GM21381 (cell line): ENCODE data around the gene LRRC38.
"Not testable (repeated sequence)": the region's sequence is repeated elsewhere in the genome, so short reads cannot be mapped to it uniquely, and the experiment has no call there.

Experiments
- ATAC-seq: cut with Tn5 transposase; IDR thresholded peaks from one replicate; pipeline ENCODE4 v1.9.1; 2021; ENCODE audit warnings: mild to moderate bottlenecking, moderate library complexity; ENCODE audit not compliant: unreplicated experiment

LRRC38 gene, protein sequence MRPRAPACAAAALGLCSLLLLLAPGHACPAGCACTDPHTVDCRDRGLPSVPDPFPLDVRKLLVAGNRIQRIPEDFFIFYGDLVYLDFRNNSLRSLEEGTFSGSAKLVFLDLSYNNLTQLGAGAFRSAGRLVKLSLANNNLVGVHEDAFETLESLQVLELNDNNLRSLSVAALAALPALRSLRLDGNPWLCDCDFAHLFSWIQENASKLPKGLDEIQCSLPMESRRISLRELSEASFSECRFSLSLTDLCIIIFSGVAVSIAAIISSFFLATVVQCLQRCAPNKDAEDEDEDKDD

DNA sequence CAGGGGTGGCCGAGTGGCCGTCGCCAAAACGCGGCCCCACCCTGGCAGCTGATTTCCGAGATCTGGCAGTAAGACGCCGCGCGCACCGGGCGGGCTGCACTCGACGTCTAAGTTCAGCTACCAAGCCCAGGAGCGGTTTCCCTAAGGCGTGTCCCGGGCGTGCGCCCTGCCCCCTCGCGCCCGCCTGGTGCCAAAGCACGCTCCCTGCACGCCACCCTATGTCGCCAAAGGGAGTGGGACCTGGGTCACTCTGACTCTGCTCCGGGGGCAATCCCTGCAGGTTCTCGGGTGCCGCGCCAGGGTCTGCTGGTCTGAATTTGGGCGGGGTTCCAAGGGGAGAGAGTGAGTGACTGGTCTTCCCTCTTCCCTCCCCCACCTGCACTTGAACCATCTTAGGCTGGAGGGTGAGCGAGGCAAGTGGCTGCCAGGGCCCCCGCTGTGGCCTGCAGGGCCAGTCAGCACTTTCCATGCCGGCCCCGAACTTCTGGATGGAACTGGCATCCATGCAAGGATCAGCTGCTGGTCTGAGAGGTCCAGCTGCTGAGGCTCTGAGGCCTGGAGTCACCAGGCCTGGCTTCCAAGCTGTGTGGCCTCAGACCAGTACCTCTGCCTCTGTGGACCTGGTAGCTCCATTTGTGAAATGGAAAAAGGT, at the start of gene LRRC38:
Gene LRRC38 (minus strand): TSS at position 109 of the 652 bp plus-strand sequence. CDS start 410 bp downstream, outside the sequence.
- ATAC-seq = no peak

DNA sequence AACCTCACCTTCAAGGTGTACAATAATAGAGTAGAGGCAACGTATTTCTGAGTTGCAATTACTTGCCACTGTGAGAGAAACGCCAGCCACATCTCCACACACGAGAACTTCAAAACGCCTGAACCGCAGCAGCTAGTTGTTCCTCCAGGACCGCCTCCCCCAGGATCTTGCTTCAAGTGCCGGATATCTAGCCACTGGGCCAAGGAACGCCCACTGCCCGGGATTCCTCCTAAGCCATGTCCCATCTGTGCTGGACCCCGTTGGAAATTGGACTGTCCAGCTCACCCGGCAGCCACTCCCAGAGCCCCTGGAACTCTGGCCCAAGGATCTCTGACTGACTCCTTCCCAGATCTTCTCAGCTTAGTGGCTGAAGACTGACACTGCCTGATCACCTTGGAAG, 49.2 kb upstream of the LRRC38 start:
- not testable (repeated sequence) for ATAC-seq

DNA sequence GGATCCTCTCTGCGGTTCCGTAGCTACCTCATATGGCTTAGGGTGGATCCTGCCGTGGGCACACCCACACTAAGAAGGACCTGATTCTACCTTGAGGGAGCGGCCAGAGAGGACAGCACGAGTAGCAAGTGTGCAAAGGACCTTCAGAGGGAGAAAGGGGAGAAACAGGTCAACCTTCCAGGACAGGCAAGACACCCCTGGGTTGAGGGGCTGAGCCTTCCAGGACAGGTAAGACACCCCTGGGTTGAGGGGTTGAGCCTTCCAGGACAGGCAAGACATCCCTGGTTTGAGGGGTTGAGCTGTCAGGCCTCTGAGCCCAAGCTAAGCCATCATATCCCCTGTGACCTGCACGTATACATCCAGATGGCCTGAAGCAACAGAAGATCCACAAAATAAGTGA, 46.7 kb upstream of the LRRC38 start:
- no peak for ATAC-seq

DNA sequence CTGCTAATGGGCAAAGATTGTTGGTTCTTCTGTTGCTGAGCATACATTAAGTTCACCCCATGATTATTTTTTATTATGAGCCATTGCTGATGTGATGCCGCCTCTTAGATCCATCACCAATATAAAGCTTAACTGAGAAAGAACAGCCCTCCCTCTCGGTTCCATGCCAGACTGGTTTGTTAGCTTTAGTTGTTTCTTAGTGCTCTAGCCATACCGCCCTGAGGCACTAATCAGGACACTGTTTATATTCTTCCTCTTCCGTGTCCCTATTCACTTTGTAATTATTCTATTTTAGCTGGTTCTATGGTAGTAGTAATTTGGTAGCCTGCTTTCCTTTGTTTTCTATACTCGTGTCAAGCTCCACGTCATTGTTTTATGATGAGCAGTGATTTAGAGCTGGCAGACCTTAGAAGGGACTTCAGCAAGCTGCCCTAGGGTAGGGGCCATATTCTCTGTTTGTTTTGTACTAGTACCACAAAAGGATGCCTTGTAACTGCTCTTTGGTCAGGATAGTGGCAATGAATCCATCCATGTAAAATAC, 42.5 kb upstream of the LRRC38 start:
- ATAC-seq = no peak

GRCh38 chr1:13554798-13555197, 41.0 kb upstream of the LRRC38 start:
- ATAC-seq = no peak

DNA sequence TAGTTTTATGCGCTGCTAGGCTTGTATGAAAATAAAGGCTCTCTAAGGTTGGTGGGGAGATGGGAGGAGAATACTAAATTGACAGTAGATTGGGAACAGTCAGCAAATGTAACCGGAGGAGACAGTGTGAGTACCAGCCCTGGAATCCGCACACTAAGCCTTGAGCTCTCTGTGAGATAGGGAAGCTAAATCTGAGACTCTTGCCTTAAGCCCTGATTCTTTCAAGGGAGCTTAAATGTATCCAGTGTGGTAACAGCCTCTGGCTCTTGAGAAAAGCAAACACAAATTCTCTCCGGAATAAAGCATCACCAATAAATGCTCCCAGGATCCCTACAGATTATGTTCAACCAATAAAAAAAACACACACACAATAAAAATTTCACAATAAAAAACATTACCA, 36.9 kb upstream of the LRRC38 start:
- no peak for ATAC-seq

GRCh38 chr1:13549521-13549920, 35.7 kb upstream of the LRRC38 start:
- ATAC-seq = no peak

DNA sequence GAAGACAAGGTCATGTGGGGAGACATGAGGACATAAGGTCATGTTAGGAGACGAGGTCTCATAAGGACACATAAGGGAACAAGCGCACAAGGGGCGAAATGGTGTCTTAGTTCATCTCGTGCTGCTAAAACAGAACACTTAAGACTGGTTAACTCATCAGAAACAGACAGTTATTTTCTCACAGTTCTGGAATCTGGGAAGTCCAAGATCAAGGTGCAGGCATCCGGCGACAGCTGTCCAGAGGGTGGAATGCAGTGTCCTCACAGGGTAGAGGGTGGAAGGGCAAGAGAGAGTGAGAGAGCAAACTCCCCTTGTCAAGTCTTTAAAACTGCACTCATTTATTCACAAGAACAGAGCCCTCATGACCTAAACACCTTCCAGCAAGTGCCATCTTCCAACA, 35.2 kb upstream of the LRRC38 start:
- no peak for ATAC-seq

DNA sequence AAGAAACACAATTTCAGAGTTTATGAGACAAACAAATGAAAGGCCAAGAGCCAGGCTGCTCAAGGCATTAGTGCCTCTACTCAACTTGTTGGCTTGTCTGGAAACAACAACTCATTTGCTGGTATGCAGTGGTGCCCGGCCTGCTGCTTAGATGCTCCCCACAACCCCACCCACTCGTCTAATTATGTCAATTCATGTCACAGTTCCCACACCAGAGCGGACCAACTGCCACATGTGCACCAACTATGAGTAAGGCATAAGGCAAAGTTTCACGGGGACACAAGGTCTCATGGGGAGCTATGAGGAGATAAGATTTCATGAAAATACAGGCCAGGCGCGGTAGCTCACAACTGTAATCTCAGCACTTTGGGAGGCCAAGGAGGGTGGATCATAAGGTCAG, 34.5 kb upstream of the LRRC38 start:
- ATAC-seq = no peak

DNA sequence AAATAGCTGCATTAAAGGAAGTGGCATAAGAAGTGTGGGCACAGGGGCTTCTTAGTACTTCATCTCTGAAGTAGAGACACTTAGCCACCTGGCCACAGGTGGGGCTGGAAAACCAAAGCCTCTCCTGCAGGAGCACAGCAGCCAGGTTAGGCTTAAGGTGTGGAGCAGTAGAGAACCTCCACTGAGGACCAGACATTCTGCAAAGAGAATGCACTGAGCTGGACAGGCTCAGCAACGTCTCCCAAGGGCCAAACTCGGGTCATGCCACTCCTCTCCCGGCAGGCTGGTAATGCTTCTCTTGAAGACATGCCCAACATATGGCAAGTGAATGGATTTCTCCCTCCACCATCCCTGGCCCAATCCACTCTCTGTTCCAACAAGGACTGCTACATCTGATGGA, 33.0 kb upstream of the LRRC38 start:
- ATAC-seq = no peak

DNA sequence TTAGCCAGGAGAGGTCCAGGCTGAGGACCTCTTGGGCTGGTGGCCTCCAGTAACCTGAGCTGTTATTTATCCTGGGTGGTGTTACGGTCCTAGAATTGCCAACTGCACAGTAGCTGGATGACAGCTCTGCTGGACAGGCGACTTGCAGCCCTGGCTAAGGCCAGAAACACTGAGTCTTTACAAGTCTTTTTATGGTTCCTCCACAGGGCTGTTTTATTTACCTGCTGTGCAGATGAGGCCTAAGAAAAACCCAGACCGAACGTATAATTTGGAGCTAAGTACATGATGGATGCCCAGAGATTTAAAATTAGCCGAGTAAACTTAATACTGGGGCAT, 30.4 kb upstream of the LRRC38 start:
- ATAC-seq = no peak

DNA sequence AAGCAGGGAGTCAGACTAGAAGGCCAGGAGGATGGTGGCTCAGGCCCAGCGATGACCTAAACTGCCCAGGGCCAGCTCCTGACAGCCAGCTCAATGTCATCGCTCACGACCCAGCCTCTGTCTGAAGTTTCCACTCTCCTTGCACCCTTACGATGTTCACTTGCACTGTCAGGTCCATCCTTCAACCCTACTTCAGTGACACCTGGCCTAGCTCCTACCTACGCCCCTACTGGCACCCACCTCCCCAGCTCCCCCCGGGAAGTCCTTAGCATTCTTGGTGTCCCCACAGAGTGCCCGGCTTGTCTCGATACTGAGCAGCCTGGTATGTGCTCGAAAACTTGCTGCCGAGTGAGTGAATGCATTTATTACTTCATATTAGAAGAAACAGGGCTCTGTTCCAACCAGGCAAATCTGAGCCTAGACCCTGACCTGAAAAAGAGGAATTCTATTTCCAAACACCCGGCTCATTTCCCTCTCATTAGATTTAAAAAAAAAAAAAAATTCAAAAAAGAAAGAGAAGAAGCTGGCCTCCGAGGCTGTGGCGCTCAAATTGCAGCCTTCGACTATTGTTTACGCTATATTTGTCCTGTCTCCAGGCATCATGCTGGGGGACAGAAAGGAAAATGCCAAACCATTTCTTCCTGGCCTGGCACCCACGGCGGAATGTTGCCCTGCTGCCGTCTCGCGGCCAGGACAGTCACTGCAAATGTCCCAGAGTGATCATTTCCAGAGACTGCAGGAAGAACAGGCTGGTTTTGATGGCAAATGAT, 29.8 kb upstream of the LRRC38 start:
- no peak for ATAC-seq

- no peak for ATAC-seq
Observed at GRCh38 chr1:13541435-13542215, 27.8 kb upstream of the LRRC38 start.

DNA sequence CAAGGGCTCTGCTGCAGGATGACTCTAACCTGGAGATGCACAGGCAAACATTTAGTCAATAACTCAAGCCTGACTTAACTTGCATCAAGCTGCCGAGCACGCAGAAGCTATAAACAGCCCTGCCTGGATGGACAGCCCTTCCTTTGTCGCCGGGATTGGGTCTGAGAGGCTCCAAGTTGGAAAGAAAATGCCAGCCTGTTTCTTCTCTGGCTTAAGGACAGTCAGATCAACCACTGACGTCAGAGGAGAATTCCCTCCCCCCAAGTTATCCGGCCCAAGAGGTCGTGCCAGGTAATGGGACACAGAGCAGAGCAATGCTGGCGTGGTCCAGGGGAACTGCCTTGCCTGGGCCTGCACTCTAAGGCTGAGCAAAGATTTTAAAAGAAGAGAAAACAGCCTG, 27.1 kb upstream of the LRRC38 start:
- no peak for ATAC-seq

GRCh38 chr1:13539683-13540082, 25.9 kb upstream of the LRRC38 start:
- ATAC-seq = no peak

DNA sequence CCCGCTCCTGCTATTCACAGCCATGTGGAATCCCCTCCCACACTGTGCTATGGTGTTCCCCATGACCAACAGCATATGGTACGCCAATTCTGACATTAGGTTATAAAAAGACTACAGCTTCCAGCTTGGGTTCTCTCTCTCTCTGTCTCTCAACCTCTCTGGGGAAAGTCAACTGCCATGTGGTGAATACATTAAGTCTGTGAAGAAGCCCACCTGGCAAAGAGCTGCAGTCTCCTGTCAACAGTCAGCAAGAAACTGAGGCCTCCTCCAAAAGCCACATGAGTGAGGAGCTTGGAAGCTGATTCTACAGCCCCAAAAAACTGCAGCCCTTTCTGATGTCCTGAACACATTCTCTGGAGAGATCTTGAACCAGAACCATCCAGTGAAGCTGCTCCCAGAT, 25.0 kb upstream of the LRRC38 start:
- ATAC-seq = no peak

- no peak for ATAC-seq
Observed at GRCh38 chr1:13536571-13536970, 22.8 kb upstream of the LRRC38 start.

- no peak for ATAC-seq
Observed at GRCh38 chr1:13535227-13535626, 21.4 kb upstream of the LRRC38 start.

DNA sequence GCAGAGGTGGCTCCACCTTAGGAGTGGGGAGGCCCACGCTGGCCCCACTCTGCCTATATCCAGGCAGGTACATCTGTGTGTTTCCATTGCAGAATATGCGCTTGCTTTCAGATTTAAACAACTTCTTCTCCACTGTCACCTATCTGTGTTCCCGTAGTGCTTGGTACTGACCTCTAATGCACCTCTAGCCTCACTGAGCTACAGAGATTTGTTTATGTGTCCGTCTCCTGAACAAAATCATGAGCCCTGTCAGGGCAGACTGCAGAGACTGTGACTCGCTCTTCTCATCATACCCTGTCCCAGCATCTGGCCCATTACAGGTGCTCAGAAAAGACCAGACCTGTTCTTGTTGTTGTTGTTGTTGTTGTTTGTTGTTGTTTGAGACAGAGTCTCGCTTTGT, 14.5 kb upstream of the LRRC38 start:
- ATAC-seq = no peak

- ATAC-seq = no peak
Observed at GRCh38 chr1:13523780-13524477, 10.1 kb upstream of the LRRC38 start.
